Hematopoietic multipotent progenitor cell (in vitro differentiated cells): ENCODE measurements around the gene PYY. TPM values are rescaled to one million over a fixed set of nuclear protein-coding genes. Genes with fewer than 3 reads are reported as not detected.
"Not testable (repeated sequence)": the region's sequence is repeated elsewhere in the genome, so short reads cannot be mapped to it uniquely, and the experiment has no call there.

ENCODE experiments used
- DNase-seq, 3 donors: peaks; one replicate each; pipeline ENCODE4 v3.0.0-alpha.2; 2011 to 2015; ENCODE audit warnings: low read depth in 2 of 3, low spot score in 2 of 3
- total RNA-seq: library from RNA; depleted of rRNA; stranded (reverse); fragments of >200 nt; gene quantifications from one replicate; pipeline ENCODE4 v1.2.3, GENCODE V29; 2012

PYY gene
- total RNA-seq, 1 donor = not detected

- no peak for DNase-seq
Measured at GRCh38 chr17:43950554-43950953, 3.2 kb downstream of the PYY start.

DNA sequence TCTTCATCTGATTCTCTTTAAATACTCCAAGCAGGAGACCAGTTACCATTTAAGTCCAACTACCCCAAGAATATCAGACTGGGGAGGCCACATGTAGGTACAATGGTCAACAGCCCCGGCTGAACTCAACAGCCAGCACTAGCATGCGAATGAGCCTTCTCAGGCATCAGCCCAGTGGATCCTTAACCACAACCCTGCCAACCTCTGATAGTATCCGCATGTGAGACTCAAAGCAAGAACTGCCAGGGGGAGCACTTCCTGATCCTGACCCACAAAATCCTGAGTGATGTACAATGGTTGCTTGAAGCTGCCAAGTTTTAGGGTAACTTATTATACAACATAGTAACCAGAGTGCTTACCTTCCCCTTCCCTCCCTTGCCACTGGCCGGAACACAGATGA is 4.0 kb downstream of the PYY start:
- no peak for DNase-seq

- no peak for DNase-seq
Measured at GRCh38 chr17:43946781-43947180, 7.0 kb downstream of the PYY start.

DNA sequence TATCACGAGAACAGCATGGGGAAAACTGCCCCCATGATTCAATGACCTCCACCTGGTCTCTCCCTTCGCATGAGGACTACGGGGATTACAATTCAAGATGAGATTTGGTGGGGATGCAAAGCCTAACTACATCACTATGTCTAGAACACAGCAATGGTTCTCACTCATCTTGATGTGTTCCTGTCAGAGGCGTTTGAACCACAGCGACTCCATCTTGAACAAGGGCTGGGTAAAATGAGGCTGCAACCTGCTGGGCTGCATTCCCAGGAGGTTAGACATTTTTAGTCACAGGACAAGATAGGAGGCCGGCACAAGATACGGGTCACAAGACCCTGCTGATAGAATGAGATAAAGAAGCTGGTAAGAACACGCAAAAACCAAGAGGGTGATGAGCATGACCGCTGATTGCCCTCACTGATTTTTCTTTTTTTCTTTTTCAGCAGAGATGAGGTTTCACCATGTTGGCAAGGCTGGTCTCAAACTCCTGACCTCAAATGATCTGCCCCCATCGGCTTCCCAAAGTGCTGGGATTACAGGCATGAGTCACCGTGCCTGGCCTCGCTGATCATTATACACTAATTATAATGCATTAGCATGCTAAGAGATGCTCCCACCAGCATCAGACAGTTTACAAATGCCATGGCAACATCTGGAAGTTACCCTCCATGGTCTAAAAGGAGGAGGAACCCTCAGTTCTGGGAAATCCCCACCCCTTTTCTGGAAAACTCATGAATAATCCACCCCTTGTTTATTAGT is 8.5 kb downstream of the PYY start:
- DNase-seq = no peak

DNA sequence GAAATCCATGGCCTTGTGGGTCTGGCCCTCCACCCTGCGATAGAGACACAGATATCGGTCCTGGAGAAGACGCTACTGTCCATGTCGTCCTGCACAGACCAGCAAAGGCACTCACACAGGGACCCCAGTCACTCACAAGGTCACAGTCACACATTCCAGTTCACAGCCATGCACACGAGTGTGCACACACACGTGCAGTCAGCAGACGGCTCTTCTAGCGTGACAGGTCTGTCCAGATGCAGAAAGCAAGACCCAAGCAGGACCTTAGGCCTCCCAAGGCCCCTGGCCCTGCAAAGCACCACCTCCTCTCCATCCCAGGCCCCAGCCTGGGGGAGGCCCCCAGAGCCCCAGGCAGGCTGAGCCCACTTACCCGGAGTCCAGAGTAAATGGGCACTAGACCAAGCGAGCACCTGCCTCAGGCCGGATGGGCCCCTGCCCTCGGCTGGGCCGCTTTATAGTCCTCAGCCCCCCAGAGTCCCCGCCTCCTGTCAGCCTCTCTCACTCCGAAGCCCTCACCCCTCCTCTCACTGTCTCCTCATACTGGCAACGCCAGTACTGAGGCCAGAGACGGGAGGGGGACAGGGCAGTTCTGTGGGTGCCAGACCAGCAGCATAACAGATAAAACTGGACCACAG is 11.6 kb downstream of the PYY start, which contains the start of gene PPY:
PPY (minus strand) TSS at position 426 of the 635 bp plus-strand sequence. CDS start 822 bp downstream, outside the sequence.
- DNase-seq = no peak

- peak in 2 of 3 donors; percentile 39 to 61 for DNase-seq
Measured at GRCh38 chr17:43940630-43941029, 13.1 kb downstream of the PYY start.

- DNase-seq = no peak
Measured at GRCh38 chr17:43939886-43940285, 13.9 kb downstream of the PYY start.

DNA sequence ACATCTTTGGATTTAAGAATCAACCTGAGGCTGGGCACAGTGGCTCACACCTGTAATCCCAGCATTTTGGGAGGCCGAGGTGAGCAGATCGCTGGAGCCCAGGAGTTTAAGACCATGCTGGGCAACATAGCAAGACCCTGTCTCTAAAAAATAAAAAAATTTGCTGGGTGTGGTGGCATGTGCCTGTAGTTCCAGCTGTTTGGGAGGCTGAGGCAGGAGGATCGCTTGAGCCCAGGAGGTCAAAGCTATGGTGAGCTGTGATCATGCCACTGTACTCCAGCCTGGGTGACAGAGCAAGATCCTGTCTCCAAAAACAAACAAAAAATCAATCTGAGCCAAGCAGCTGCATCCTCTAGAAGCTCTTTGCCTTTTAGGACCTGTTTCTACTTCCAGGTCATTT is 14.3 kb downstream of the PYY start:
- not testable (repeated sequence) for DNase-seq

DNA sequence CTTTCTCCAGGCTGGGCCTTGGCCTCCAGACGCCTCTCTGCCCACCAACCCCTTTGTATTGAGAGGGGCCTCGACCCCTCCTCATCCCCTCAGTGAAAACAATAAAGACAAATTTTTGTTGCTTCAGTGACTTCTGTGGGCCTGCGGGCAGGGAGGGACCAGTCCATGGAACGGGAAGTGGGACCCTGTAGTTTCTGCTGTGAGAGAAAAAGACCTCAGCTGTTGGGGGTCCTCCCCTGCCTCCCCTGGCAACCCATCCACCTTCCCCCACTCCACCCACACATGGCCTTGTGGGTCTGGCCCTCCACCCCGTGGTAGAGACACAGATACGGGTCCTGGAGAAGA is 14.9 kb downstream of the PYY start:
- DNase-seq = no peak

GRCh38 chr17:43936434-43936833 is 17.3 kb downstream of the PYY start:
- DNase-seq = no peak

DNA sequence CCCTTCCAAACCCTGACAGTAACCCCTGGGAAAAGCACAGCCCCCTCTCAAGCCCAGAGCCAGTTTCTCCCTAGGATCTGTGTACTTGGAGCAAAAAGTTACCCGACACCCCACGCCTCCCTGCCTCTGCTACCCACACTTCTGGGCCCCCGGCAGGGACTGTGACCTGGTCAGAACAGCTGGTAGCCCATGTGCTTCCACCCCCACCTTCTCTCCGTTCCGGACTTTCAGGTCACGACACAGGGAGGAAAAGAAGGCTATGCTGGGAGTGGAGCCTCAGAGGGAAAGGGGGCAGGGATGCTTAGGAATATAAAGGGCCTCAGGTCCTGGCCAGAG is 17.8 kb downstream of the PYY start:
- no peak for DNase-seq

- no peak for DNase-seq
Measured at GRCh38 chr17:43935204-43935925, 18.4 kb downstream of the PYY start.

GRCh38 chr17:43932923-43933322 is 20.8 kb downstream of the PYY start:
- no peak for DNase-seq

GRCh38 chr17:43932357-43932756 is 21.4 kb downstream of the PYY start:
- no peak for DNase-seq

GRCh38 chr17:43931062-43931571 is 22.6 kb downstream of the PYY start:
- DNase-seq = no peak

DNA sequence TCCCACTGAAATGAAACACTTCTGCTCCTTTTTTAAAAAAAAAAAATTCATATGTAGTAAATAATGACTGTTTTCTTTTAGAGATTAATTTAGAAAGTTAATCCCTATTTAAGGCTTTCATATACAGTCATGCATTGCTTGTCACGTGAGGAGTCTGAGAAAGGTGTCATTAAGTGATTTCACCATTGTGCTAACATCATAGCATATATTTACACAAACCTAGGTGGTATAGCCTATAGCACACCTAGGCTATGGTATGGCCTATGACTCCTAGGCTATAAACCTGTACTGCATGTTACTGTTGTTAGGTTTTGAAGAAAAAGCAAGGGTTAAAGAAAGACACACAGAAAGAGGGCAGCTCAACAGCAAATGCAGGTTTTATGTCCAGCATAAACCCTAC is 25.1 kb downstream of the PYY start:
- DNase-seq = no peak

- DNase-seq = not testable (repeated sequence)
Measured at GRCh38 chr17:43927929-43928328, 25.8 kb downstream of the PYY start.

DNA sequence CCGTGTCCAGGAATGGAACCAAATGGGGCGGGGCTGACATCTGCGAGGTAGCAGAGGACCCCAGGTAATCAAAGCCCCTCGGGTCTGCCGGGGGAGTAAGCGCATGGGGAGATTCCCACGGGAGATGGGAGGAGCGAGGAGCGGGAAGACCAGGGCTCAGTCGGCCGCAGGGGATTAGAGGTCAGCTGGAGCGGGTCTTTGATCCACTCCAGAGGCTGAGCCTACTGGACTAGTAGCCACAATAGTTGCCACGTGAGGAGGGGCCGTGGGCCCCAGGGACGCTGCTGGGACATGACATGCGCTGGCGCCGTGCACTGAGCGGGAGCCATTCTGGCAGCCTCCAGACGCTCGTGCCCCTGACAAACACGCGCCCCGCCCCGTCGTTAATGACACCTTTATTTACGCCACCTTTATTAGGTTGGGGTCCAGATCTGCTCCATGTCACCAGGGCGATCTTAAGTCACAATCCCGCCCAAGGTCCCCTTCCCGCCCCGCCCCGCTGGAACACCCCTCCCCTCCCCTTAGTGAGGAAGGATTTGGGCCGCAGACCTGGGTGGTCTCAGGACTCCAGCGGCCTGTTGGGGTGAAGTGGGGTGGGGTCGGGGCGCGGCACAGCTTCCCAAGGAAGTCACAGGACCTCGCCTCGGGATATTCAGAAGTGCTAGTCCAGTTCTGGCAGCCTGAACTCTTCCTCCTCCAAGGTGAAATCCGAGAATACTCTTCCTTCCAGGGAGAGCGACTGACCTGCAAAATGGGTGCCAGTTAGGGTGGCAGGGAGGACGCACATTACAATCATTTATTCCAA is 26.5 kb downstream of the PYY start:
- DNase-seq = no peak

DNA sequence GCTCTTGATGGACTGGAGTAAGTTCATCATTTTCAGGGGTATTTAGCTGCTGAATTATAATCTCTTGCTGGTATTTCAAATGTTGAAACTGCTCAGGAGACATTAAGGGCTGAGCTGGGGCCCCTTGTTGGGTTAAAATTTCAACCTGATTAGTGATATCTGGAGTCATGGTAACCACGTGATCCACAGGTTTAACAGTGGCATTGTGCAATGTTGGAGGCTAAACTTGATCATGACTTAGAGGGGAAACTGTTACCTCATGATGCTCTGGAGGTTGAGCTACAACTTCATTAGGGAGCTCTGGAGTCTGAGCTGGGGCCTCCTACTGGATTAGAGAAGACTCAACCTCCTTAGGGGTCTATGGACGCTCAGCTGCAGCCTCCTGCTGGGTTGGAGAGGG is 29.2 kb downstream of the PYY start:
- DNase-seq = no peak

DNA sequence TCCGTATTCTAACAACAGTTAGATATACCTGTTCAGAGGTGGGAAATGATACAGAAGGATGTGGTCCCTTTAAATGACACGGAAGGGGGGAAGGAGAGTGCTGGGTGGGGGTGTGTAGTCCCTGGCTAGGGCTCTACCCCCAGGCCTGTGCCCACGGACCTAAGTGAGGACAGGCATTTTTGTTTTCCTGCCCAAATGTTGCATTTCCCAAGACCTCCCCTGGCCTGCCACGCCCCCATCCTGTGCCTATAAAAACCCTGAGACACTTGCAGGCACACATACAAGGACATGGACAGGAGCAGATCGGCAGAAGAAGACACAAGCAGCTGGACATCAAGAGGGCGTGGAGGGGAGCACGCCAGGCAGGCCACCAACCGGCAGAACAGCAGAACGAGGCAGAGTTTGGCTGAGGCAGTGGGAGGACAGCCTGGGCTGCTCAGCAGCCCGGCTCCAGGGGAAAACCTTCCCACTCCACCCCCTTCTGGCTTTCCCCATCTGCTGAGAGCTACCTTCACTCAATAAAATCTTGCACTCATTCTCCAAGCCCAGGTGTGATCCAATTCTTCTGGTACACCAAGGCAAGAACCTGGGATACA is 33.1 kb downstream of the PYY start:
- no peak for DNase-seq

- DNase-seq = no peak
Measured at GRCh38 chr17:43918026-43918389, 35.7 kb downstream of the PYY start.
